WTC11 (cell line): Measurements from ENCODE around the gene SVOP. TPM values are rescaled to one million over a fixed set of nuclear protein-coding genes. Genes with fewer than 3 reads are reported as not detected.

Source experiments
- ATAC-seq: fragments of 200-7000 bp; cut with Tn5 transposase; 2 replicates; pipeline ENCODE4 v1.10.0; 2021; ENCODE audit warnings: mild to moderate bottlenecking, moderate library complexity
- CTCF ChIA-PET: fragments of 300-600 bp; sonication (Branson Sonifier 250); formaldehyde crosslinking; loops from one replicate; lab custom pipeline; 2021; ENCODE audit warnings: antibody characterized with exemption; lab: Charles Lee
- POLR2A ChIA-PET: fragments of 350-600 bp; sonication (Branson Sonifier 250); formaldehyde crosslinking; loops from one replicate; lab custom pipeline; 2021; ENCODE audit warnings: antibody characterized with exemption; lab: Charles Lee
- DNase-seq: peaks from one replicate; pipeline ENCODE4 v3.0.0; 2021; ENCODE audit warnings: low spot score
- H3K27ac Mint-ChIP-seq: 2 replicates; pipeline ENCODE4 v1.8.0; 2021; ENCODE audit warnings: mixed read lengths
- H3K27me3 Mint-ChIP-seq: 2 replicates; pipeline ENCODE4 v1.8.0; 2021; ENCODE audit warnings: low read depth, mild to moderate bottlenecking, moderate library complexity, mixed read lengths
- H3K36me3 Mint-ChIP-seq: 2 replicates; pipeline ENCODE4 v1.8.0; 2021; ENCODE audit warnings: mixed read lengths
- H3K4me1 Mint-ChIP-seq: 2 replicates; pipeline ENCODE4 v1.8.0; 2022; ENCODE audit warnings: mixed read lengths
- H3K4me3 Mint-ChIP-seq: 2 replicates; pipeline ENCODE4 v1.8.0; 2021; ENCODE audit warnings: mild to moderate bottlenecking, moderate library complexity, mixed read lengths
- H3K9me3 Mint-ChIP-seq: 2 replicates; pipeline ENCODE4 v1.8.0; 2021; ENCODE audit warnings: mixed read lengths
- AFF4 ChIP-seq: sonication (generic); formaldehyde crosslinking; IDR thresholded peaks from 2 replicates; pipeline ENCODE4 v1.8.1; 2023; ENCODE audit warnings: mild to moderate bottlenecking, missing genetic modification reagents, borderline replicate concordance
- ATF1 ChIP-seq: sonication (generic); formaldehyde crosslinking; IDR thresholded peaks from 2 replicates; pipeline ENCODE4 v1.8.1; 2023; ENCODE audit warnings: mild to moderate bottlenecking, moderate library complexity, missing genetic modification reagents
- ATF2 ChIP-seq: sonication (generic); formaldehyde crosslinking; IDR thresholded peaks from 2 replicates; pipeline ENCODE4 v1.8.1; 2022; ENCODE audit warnings: low read depth, missing genetic modification reagents, borderline replicate concordance
- ATF3 ChIP-seq: sonication (generic); formaldehyde crosslinking; conservative IDR thresholded peaks from 2 replicates; pipeline ENCODE4 v1.8.1; 2022; ENCODE audit warnings: mild to moderate bottlenecking, missing genetic modification reagents
- ATF6 ChIP-seq: sonication (generic); formaldehyde crosslinking; IDR thresholded peaks from 2 replicates; pipeline ENCODE4 v1.8.1; 2023; ENCODE audit warnings: mild to moderate bottlenecking, missing genetic modification reagents
- CDX4 ChIP-seq: fragments of 250-450 bp; sonication (Bioruptor Pico); IDR thresholded peaks from 2 replicates; pipeline ENCODE4 v1.9.0; 2021; ENCODE audit warnings: moderate library complexity, mild to moderate bottlenecking, inconsistent platforms, borderline replicate concordance
- CREM ChIP-seq: sonication (generic); formaldehyde crosslinking; IDR thresholded peaks from 2 replicates; pipeline ENCODE4 v1.8.1; 2022; ENCODE audit warnings: mild to moderate bottlenecking, missing genetic modification reagents, moderate library complexity
- FOXP4 ChIP-seq: sonication (generic); formaldehyde crosslinking; IDR thresholded peaks from 2 replicates; pipeline ENCODE4 v1.8.0; 2022; ENCODE audit warnings: mild to moderate bottlenecking, missing genetic modification reagents
- GRHL2 ChIP-seq: fragments of 250-450 bp; sonication (Bioruptor Pico); IDR thresholded peaks from 2 replicates; pipeline ENCODE4 v1.8.0; 2022; ENCODE audit warnings: mild to moderate bottlenecking, moderate library complexity; ENCODE audit not compliant: insufficient replicate concordance, severe bottlenecking
- JAZF1 ChIP-seq: fragments of 250-450 bp; sonication (Bioruptor Pico); IDR thresholded peaks from 2 replicates; pipeline ENCODE4 v1.9.0; 2021; ENCODE audit warnings: moderate library complexity, mild to moderate bottlenecking, inconsistent platforms
- OVOL2 ChIP-seq: fragments of 250-450 bp; sonication (Bioruptor Pico); IDR thresholded peaks from 2 replicates; pipeline ENCODE4 v1.9.0; 2021; ENCODE audit warnings: mild to moderate bottlenecking, borderline replicate concordance
- PRRX2 ChIP-seq: fragments of 250-450 bp; sonication (Bioruptor Pico); IDR thresholded peaks from 2 replicates; pipeline ENCODE4 v1.8.0; 2021; ENCODE audit warnings: mild to moderate bottlenecking
- RORB ChIP-seq: fragments of 250-450 bp; sonication (Bioruptor Pico); IDR thresholded peaks from 2 replicates; pipeline ENCODE4 v1.9.0; 2021; ENCODE audit warnings: mild to moderate bottlenecking
- STAT6 ChIP-seq: sonication (generic); formaldehyde crosslinking; conservative IDR thresholded peaks from 2 replicates; pipeline ENCODE4 v1.8.1; 2023; ENCODE audit warnings: mild to moderate bottlenecking, low read depth, missing genetic modification reagents, moderate library complexity
- TEAD1 ChIP-seq: sonication (generic); formaldehyde crosslinking; IDR thresholded peaks from 2 replicates; pipeline ENCODE4 v1.8.0; 2022; ENCODE audit warnings: mild to moderate bottlenecking, missing genetic modification reagents
- ZBTB43 ChIP-seq: sonication (generic); formaldehyde crosslinking; IDR thresholded peaks from 2 replicates; pipeline ENCODE4 v1.8.1; 2023; ENCODE audit warnings: mild to moderate bottlenecking, missing genetic modification reagents
- ZNF138 ChIP-seq: sonication (generic); formaldehyde crosslinking; conservative IDR thresholded peaks from 2 replicates; pipeline ENCODE4 v1.8.1; 2022; ENCODE audit warnings: mild to moderate bottlenecking, moderate library complexity, missing genetic modification reagents
- ZNF317 ChIP-seq: sonication (generic); formaldehyde crosslinking; IDR thresholded peaks from 2 replicates; pipeline ENCODE4 v1.8.1; 2023; ENCODE audit warnings: low read depth, mild to moderate bottlenecking, moderate library complexity, missing genetic modification reagents, borderline replicate concordance
- ZNF416 ChIP-seq: fragments of 250-450 bp; sonication (Bioruptor Pico); IDR thresholded peaks from 2 replicates; pipeline ENCODE4 v1.9.0; 2021; ENCODE audit warnings: mild to moderate bottlenecking, inconsistent platforms
- total RNA-seq: library from RNA; stranded (reverse); gene quantifications from 3 replicates; pipeline ENCODE4 v1.2.3, GENCODE V29; 2021

The SVOP gene
- total RNA-seq, 1 experiment from 2014 or later, result 0.04 TPM

GRCh38 chr12:108911915-108912314, 109.0 kb downstream of the SVOP start (continued):
- TF ChIP-seq ATF2 (CRISPR knock-in tag) (no peak), AFF4 (CRISPR knock-in tag) (no peak)

- ChIA-PET POLR2A (no interaction called here), CTCF (no interaction called here)
- no peaks in the 10 kb centered on the region for H3K36me3 Mint-ChIP-seq
- no peak overlapping the region for H3K4me3 Mint-ChIP-seq
- peaks cover 8% of the 10 kb centered on the region for H3K27me3 Mint-ChIP-seq
- no peak overlapping the region for H3K27ac Mint-ChIP-seq
- peaks cover 5% of the 10 kb centered on the region for H3K4me1 Mint-ChIP-seq
- ATAC-seq (no peak), DNase-seq (no peak)
- no peaks in the 10 kb centered on the region for H3K9me3 Mint-ChIP-seq
- TF ChIP-seq CREM (CRISPR knock-in tag) (no peak), JAZF1 (CRISPR knock-in tag) (no peak), ZNF416 (CRISPR knock-in tag) (no peak), ATF1 (no peak), GRHL2 (no peak), RORB (CRISPR knock-in tag) (no peak), STAT6 (CRISPR knock-in tag) (no peak), CDX4 (CRISPR knock-in tag) (no peak), ZBTB43 (CRISPR knock-in tag) (no peak), ZNF317 (no peak), OVOL2 (CRISPR knock-in tag) (no peak)
Observed at GRCh38 chr12:108910336-108910735, 110.5 kb downstream of the SVOP start.

GRCh38 chr12:108907839-108908351, 113.0 kb downstream of the SVOP start:
- H3K9me3 Mint-ChIP-seq, result no peaks in the 10 kb centered on the region
- CTCF ChIA-PET, result interaction anchor here (1.2 to 1.6 kb wide), 2 partner anchors 23 to 43 kb away, joined by 3 to 5 read pairs; no protein-coding TSS in a partner anchor
- no peak for DNase-seq
- POLR2A ChIA-PET, result no interaction called here
- H3K4me3 Mint-ChIP-seq, result no peak overlapping the region
- H3K27me3 Mint-ChIP-seq, result peaks cover 8% of the 10 kb centered on the region
- H3K4me1 Mint-ChIP-seq, result peaks cover 5% of the 10 kb centered on the region
- no peaks in the 10 kb centered on the region for H3K36me3 Mint-ChIP-seq
- no peak; the same call in 1 of the 2 replicates for ATAC-seq
- peak overlapping the region; percentile 65 for H3K27ac Mint-ChIP-seq
- no peak for TF ChIP-seq ZNF138 (CRISPR knock-in tag)
- no peak for TF ChIP-seq ATF3 (CRISPR knock-in tag)
- no peak for TF ChIP-seq PRRX2 (CRISPR knock-in tag)
- no peak for TF ChIP-seq ATF6
- no peak for TF ChIP-seq FOXP4 (CRISPR knock-in tag)
- TF ChIP-seq TEAD1, result no peak
